Right renal cortex interstitium (tissue), 3 donors: Measurements from ENCODE around the gene HRH3. TPM values are rescaled to one million over a fixed set of nuclear protein-coding genes. Genes with fewer than 3 reads are reported as not detected.

Experiments used
- DNase-seq, 3 donors: peaks; one replicate each; pipeline ENCODE4 v3.0.0-alpha.2; 2013; ENCODE audit warnings: low read depth in 3 of 3, low spot score in 2 of 3
- polyA plus RNA-seq, 3 donors: library from polyadenylated mRNA; unstranded; fragments of 120-200 nt; gene quantifications; one replicate each; pipeline ENCODE4 v1.2.1, GENCODE V29; 2013; ENCODE audit not compliant: insufficient read length in 3 of 3

The HRH3 gene
- polyA plus RNA-seq, 3 donors = 0.04 TPM; not detected in 2

DNA sequence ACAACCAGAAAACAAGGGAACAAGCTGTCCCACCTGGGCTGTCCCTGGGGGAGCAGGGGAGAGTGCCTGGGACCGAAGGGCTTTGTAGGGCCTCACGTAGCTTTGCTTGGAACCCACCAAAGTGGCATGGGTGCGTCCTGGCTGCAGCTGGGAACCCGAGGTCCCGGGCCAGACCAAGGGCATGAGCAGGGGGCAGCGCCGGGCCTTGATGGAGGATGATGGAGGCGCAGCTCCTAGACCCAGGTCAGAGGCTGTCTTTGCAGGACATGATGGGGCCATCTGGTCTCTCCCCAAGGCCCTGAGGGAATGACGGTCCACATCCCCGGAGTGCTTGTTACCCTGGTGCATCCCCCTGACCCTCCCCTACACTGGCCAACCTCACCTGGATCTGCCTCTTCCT is 10.6 kb upstream of the HRH3 start:
- no peak for DNase-seq

DNA sequence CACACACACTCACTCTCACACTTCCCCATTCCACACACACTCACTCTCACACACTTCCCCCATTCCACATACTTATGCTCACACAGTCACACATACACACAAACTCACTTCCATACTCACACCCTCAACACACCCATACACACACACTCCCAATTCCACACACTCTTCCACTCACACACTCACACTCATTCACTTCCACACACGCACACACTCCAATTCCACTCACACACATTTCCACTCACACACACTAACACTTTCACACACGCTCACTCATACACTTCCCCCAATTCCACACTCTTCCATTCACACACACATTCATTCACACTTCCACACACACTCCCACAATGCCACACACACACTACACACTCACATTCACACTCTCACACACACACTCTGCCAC is 10.2 kb upstream of the HRH3 start:
- DNase-seq = no peak

DNA sequence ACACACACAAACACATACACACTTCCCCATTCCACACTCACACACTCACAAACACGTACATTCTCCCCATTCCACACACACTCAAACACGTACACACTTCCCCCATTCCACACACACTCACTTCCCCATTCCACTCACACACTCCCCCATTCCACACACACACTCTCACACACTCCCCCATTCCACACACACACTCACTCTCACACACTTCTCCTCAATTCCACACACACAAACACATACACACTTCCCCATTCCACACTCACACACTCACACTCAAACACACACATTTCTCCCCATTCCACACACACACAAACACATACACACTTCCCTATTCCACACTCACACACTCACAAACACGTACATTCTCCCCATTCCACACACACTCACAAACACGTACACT is 9.6 kb upstream of the HRH3 start:
- DNase-seq = no peak

DNA sequence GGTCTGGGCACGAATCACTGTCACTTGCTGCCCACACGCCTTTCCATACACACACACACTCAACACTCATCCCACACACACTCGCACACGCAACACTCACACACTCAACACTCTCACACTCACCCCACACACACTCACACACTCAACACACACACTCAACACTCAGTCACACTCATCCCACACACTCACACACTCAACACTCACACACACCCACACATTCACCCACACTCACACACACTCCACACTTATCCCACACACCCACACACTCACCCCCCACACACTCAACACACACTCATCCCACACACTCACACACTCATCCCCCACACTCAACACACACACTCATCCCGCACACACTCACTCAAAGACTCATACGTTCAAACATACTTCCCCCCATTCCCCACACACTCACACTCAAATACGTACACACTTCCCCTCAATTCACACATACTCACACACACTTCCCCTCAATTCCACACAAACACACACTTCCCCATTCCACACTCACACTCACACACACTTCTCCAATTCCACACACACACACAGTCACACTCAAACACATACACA is 9.0 kb upstream of the HRH3 start:
- no peak for DNase-seq

DNA sequence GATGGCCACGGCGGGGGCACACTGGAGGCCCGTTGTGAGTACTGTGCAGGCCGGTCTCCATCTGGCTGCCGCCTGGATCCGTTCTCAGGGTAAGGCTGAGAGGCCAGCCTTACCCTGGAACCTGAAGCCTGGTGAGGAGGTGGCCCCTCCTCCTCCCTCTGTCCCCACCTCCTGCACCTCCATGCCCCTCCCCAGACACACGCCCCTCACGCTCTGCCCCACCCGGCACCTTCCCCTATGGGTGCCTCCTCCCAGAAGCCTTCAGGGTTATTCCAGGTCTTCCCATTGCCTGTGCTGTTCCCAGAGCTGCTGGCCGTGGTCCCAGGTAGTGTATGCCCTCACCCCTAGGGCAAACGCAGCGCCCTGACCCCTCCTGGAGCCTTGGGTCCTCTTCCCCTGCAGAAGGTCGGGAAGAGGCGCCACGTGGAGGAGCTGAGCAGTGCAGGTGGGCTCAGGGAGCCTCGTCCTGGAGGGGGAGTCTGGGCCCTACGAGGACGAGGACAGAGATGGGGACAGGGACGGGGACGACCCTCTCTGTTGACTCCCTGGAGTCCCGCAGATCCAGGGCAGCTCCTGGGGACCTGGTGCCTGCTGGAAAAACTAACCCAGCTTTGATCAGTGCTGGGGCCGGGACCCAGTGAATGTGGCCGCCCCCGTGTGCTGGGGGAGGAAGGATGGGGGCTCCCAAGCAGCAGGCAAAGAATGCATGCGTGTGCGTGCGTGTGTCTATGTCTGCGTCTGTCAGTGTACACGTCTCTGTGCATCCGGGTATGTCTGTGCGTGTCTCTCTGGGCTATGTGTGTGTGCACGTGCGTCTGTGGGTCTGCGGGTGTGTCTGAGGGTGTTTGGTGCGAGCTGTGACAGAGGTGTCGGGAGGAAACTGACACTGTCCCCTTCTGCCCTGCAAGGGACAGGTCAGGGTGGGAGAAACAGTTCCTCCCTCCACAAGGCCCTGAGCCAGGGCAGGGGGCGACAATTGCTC is 8.2 kb upstream of the HRH3 start:
- DNase-seq = no peak

DNA sequence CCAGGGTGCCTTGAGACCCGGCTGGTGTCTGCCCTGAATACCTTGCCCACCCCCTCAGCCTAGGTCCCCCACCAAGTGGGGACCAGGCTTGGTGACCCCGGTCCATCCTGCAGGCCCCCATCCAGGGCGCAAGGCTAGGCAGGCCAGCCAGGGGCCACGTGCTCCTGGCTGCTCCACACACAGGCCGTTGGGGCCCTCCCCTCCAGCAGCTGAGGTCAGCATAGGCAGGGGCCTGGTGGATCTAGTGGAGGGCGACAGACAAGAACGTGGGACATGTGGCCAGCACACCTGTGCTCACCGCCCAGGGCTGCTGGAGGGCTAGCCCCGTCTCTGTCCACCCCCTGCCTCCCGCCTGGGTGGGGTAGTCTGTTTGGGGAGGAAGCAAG is 7.5 kb upstream of the HRH3 start:
- DNase-seq = no peak

DNA sequence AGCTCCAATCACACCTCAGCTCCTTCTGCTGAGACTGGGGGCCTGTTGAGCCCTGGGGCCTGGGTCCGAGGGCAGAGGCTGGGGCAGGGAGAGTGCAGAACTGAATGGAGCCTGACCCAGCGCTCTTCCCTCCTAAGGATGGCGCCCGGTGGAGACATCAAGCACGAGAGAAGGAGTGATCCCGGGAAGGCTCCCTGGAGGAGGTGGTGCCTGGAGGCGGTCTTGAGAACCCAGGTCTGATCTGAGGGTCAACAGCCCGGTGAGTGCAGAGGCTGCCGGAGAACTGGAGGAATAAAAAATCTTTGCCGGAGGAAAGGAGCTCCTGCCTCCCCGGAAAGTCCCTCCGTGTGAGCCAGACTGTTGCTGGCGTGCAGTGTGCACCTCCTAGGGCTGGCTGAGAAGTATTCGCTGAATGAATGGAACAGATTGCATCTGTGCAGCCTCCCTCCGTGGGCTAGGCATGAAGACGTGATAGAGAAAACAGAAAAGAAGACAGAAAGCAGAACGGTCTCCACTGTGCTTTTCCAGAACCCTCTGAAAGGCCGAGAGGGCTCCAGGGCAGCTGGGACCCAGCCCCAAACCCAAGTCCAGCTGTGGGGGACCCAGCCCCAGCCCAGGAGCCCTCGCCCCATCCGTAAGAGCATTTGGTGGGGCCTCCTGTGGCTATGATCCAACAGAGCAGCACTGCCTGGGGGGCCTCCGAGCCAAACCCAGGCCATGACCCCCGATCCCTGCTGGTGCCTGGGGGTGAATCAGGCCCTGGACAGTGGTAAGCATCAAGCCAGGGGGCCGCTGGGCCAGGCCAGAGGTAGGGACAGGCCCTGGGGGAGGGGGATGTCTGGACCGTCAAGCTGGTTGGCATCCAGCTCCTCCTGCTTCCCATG is 6.9 kb upstream of the HRH3 start:
- no peak for DNase-seq

DNA sequence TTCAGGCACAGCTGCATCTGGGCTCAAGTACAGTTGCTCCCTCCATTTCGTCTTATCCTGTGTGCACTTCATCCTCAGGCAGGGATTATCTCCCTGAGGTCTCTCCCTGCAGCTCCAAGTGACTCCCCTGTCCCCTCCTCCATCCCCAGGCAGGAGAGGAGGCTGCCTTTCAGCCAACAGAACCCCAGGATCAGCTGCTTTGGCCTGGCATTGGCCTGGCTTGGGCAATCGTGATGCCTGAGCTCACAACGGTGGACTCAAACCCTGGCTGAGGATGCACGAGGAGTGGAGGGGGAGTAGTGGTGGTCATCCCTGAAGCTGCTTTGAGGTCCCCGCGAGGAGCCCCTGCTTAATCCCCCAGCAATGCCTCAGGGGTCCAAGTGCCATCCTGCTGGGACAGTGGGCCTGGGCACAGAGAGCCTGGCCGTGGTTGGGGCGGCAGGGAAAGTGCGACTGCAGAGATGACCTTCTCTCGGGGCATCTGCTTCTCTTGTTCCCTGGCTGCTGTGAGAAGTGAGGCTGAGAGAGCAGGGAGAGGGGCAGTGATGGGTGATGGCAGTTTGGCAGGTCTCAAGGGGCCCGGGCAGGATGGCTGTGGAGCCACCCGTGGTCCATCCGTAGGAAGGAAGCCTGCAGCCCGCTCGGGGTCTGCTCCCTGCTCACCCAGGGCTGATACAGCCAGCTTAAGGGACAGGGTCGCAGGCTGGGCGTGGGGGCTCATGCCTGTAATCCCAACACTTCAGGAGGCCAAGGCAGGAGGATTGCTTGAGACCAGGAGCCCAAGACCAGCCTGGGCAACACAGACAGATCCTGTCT is 6.0 kb upstream of the HRH3 start:
- DNase-seq = no peak

DNA sequence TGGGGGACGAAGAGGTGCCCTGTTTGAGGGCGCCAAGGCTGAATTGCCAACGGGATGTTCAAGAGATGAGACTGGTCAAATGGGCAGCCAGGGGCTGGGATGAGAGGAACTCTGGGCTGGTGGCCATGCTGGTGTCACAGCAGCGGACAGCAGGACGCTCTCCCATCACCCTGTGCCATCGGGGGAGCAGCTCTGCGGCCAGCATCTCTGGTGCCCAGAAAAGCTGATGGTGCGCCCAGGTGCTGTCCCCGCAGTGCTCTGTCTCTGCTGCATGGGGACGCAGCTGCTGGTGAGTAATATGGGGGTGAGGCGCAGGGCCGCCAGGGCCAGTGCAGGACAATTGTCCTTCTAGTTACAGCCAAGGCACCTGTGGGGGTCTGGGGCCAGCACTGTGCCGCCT is 4.9 kb upstream of the HRH3 start:
- DNase-seq = no peak

DNA sequence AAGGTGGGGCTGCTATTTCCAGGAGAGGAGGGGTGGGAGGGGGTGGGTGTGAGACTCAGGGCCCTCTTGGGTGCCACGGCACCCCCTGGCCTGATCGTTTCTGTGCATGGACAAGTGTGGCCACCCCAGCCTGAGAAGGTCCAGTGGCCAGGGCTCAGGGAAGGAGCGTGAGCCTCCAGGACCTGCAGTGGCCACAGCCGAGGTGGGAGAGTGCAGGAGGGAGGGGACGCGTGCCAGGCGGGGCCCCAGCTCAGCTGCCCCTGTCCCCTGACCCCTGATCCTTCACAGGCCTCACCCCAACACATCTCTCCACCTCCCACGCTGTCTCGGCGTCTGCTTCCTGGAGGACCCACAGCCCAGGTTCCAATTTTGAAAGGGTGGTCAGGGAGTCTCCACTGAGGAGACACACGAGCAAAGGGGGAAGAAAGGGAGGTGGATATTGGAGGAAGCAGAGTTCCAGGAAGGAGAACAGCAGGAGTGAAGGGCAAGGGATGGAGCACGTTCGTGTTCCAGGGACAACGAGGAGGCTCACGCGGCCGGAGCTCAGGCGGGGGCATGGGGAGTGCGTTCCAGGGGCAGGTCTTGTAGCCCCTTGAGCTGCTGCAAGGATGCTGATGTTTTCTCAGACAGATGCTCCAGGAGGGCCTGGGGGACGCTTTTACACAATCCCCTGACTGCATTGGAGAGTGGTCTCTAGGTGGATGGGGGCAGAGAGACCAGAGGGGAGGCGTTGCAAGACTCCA is 4.2 kb upstream of the HRH3 start:
- DNase-seq = no peak

DNA sequence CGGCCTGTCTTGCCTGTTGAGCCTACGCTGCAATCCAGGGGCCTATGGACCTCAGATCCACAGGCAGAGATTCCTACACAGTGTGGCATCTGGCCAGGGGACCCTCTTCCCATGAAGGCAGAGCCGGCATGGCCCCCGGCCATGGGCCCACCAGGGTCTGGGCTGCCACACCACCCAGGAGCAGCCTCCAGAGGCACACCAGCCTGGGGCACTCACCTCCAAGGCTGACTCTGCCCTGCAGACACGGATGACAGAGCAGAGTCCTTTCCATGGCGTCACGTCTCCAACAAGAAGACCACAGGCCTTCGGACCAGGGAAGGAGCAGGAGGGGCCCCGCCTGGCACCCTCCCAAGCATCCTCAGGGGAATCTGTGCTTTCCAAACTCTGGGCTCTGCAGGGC is 3.5 kb upstream of the HRH3 start:
- DNase-seq = no peak

DNA sequence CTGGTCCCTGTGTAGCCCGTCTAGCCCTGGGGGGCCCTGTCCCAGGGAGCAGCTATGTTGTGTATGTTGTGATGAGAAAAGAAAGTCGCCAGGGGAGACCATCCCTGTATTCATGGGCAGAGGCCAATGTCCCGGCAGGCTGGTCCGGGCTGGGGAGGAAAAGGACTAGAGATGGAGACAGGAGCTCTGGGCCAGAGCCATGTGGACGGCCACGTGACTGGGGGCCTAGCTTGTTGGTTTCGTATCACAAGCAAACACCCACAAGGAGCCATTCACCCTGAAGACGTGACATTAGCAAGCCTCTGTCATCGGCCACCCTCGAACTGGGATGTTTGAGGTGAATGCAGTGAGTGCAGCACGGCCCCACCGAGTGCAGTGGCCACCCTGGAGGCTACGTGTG is 2.9 kb upstream of the HRH3 start:
- DNase-seq = no peak

DNA sequence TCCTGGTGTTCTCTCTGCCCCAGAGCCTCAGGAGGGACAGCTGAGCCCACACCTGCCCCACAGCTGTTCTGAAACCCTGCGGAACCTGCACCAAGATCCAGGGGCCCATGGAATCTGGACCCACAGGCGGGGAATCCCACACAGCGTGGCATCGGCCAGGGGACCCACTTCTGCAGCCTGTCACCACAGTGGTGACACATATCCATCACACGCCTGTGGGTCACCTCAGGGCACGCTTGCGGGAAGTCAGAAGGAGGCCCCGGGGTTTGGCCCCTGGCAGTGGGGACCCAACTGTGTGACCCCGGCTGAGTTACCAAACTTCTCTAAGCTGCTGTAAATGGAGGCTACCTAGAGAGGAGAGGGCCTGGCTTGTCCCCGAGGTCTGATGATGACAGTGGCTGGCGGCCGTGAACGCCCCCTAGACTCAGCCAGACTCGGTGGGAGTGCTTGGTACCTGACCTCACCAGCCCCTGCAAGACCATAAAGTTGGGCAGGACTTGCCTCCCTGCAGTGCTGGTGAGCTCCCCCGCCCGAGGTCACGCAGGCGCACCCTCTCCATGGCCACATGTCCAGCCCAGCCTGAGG is 2.3 kb upstream of the HRH3 start:
- no peak for DNase-seq

DNA sequence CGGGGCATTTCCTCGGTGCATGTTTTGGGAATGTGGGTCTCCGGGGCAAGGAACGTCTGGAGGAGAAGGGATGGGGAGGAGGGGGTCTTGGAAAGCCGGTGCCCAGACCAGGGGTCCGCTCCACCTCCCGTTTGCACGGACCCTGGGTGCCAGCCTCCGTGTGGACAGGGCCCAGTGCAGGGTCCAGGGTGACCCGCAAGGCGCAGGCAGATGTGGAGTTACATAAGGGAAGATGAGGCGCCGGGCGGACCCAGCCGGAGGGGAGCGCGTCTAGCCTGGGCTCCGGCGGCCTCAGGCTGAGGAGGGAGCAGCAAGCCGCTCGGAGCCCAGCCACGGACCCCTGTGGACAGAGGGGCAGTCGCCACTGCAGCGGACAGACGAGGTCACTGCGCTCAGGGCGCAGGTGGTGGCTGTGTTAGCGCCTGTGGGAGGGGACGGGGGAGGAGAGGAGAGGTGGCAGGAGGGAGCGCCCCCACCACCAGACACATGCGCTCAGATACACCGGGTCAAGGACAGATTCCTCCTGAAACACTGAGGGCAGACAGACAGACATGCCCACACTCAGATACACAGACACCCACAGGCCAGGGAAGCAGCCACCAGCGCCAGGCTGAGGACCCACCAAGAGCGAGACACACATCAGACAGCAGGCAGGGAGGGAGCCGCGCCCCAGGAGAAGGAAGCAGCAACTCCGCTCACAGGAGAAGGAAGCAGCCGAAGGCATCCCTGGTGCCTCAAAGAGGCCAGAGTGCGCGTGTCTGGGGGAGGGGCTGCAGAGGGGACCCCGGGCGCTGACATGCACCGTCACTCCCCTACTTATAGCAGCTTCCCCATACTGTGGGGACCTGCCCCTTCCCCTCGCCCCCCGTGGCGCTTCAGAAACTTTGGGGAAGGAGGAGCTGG is 839 bp upstream of the HRH3 start:
- no peak for DNase-seq

DNA sequence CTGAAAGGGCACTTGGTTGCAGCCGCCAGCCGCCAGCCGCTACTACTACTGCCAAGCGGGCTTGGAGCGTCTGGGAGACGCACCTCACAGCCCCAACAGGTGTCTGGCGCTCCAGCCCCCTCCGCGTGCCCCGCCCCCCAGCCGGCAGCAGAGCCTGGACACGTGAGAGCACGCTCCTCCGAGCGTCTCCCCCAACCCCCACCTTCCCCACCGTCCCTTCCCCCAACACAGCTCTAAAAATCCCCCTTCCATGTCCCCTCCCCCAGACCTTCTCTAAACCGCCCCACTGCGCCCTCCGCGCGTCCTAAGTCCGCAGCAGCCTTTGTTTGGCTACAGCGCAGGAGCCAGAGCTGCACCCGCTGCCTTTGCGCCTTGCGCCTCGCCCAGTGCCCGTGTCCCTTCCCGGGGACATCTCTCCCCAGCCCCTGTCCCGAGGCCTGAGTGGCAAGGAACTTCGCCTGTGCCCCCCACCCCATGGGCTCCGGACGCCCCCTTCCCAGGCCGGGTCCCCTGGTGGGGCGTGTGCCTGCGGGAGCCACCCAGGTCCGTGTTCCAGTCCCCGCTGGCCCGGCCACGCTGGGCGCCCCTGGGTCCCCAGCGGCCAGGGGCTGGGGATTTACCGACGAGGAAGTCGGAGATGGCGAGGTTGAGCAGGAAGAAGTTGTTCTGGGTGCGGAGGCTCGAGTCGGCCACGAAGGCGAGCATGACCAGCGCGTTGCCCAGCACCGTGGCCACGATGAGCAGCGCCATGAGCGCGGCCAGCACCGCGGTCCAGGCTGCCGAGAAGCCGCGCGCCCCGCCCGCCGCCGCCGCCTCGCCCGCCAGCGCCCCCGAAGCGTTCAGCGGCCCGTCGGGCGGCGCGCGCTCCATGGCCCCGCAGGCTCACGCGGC is 732 bp downstream of the HRH3 start:
- no peak for DNase-seq

DNA sequence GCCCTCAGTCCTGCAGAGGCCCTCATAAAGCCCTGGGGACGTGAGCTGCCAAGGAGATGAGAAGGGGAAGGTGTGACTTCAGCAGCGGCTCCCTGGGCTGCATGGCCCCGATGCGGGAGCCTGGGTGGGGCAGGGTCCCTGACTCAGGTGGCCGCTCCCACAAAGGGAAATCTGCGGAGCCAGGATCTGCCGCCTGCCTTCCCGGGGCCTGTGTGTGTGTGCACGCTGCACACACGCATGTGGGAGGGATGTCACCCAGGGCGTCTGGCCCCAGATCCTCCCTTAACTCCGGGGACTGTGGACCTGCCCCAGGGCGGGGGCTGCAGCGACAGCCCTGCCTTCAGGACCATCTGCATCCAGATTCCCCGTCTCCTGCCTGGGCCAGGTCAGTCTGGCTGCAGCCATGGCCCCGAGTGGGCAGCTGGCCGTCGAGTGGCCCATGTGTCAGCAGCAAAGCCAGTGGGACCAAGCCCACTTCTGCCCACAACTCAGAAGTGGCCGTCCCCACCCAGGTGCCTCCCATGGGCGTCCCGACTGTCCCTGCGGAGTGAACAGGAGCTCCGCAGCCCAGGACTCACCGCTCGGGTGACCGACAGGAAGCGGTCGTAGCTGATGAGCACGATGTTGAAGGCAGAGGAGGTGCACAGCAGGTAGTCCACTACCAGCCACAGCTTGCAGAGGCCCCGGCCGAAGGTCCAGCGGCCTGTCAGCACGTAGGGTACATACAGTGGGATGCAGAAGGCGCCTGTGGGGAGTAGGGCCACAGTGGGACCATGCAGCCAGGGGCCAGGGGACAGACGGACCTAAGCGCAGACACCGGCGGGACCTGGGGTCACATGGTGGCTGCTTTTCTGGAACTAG is 1.9 kb downstream of the HRH3 start:
- DNase-seq = no peak
